Breast epithelium (tissue), 4 donors: ENCODE data around the gene SLC6A9. TPM values are rescaled to one million over a fixed set of nuclear protein-coding genes. Genes with fewer than 3 reads are reported as not detected.

Experiments
- DNase-seq, 2 donors: peaks; one replicate each; pipeline ENCODE4 v3.0.0-alpha.2; 2019; ENCODE audit warnings: low spot score in 2 of 2
- H3K27ac ChIP-seq, 2 donors: fragments of 200-600 bp; sonication (generic) in 1 of 2; one replicate each; pipeline ENCODE4 v1.5.1; 2016 to 2019; ENCODE audit warnings: mild to moderate bottlenecking in 1 of 2
- H3K27me3 ChIP-seq, 2 donors: fragments of 200-600 bp; sonication (generic) in 1 of 2; one replicate each; pipeline versions ENCODE4 v1.5.1 to v1.6.0; 2017 to 2019; ENCODE audit warnings: control low read depth in 1 of 2, mild to moderate bottlenecking in 1 of 2
- H3K36me3 ChIP-seq: fragments of 200-600 bp; one replicate; pipeline ENCODE4 v1.5.1; 2019
- H3K4me1 ChIP-seq, 2 donors: fragments of 200-600 bp; sonication (generic); one replicate each; pipeline ENCODE4 v1.5.1; 2016 to 2019; ENCODE audit warnings: control low read depth in 1 of 2
- H3K4me3 ChIP-seq, 3 donors: fragments of 200-600 bp; sonication (generic); 1 replicate in 2 of 3; 2 replicates in 1 of 3; pipeline ENCODE4 v1.5.1; 2016 to 2019; ENCODE audit warnings: mild to moderate bottlenecking in 3 of 3, moderate library complexity in 2 of 3
- H3K9me3 ChIP-seq, 2 donors: fragments of 200-600 bp; sonication (generic) in 1 of 2; one replicate each; pipeline ENCODE4 v1.5.1; 2016 to 2019; ENCODE audit warnings: control low read depth in 1 of 2
- POLR2A ChIP-seq: fragments of 450-650 bp; IDR thresholded peaks from one replicate; pipeline ENCODE4 v1.6.1; 2016; ENCODE audit warnings: antibody characterized with exemption, mild to moderate bottlenecking, moderate library complexity
- POLR2AphosphoS5 ChIP-seq, 3 donors: sonication (generic); formaldehyde crosslinking; IDR thresholded peaks; one replicate each; pipeline ENCODE4 v1.6.1; 2017; ENCODE audit warnings: antibody characterized with exemption in 3 of 3
- intact Hi-C: fragments of 100-400 bp; cut with DNase I; formaldehyde crosslinking; loops from one replicate; pipeline ENCODE4 v1.15.1; 2023; ENCODE audit warnings: low total_unique reads
- total RNA-seq, 3 donors: library from RNA; depleted of rRNA; stranded (reverse); fragments of >200 nt; gene quantifications; one replicate each; pipeline ENCODE4 v1.1.0, GENCODE V29; 2016
- TF ChIP-seq, protein P1 (sequence below), 3 donors: fragments of 450-650 bp; IDR thresholded peaks; one replicate each; pipeline ENCODE4 v1.5.1; 2016 to 2017; ENCODE audit warnings: antibody characterized with exemption in 3 of 3, mild to moderate bottlenecking in 3 of 3, moderate library complexity in 3 of 3

Gene SLC6A9
- total RNA-seq, 3 donors from 2014 or later: 0.32 to 5.1 (median 3.9) TPM

GRCh38 chr1:44059664-44060355 is 28.5 kb upstream of the SLC6A9 start:
- H3K9me3 ChIP-seq: no peaks in the 10 kb centered on the region
- no peaks in the 10 kb centered on the region for H3K4me1 ChIP-seq
- H3K27ac ChIP-seq: no peak overlapping the region
- H3K36me3 ChIP-seq: no peaks in the 10 kb centered on the region
- H3K4me3 ChIP-seq: no peak overlapping the region
- intact Hi-C loops: no loop called here
- no peaks in the 10 kb centered on the region for H3K27me3 ChIP-seq
- TF ChIP-seq POLR2A (no peak), POLR2AphosphoS5 (IDR thresholded peaks at IDR 0.05) (no peak)
- TF ChIP-seq, protein P1, sequence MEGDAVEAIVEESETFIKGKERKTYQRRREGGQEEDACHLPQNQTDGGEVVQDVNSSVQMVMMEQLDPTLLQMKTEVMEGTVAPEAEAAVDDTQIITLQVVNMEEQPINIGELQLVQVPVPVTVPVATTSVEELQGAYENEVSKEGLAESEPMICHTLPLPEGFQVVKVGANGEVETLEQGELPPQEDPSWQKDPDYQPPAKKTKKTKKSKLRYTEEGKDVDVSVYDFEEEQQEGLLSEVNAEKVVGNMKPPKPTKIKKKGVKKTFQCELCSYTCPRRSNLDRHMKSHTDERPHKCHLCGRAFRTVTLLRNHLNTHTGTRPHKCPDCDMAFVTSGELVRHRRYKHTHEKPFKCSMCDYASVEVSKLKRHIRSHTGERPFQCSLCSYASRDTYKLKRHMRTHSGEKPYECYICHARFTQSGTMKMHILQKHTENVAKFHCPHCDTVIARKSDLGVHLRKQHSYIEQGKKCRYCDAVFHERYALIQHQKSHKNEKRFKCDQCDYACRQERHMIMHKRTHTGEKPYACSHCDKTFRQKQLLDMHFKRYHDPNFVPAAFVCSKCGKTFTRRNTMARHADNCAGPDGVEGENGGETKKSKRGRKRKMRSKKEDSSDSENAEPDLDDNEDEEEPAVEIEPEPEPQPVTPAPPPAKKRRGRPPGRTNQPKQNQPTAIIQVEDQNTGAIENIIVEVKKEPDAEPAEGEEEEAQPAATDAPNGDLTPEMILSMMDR (IDR thresholded peaks at IDR 0.05): no peak
- no peak for DNase-seq

DNA sequence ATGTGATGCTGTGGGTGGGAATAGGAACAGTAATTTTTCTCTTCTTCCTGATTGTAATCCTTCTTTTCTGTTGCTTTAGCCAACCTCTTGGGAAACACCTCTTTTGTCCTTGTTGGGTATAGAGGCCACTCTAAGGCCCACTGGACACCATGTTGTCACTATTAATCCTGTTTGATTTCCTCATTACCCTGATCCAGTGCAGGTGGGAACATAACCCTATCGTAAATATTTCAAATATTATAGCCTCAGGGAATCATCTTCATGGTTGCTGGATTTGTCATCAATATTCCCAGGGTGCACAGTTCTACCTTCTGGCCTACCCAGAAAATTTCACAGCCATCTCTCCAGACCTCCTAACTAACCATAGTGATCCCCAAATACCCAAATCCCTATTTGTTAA is 27.9 kb upstream of the SLC6A9 start:
- intact Hi-C loops: no loop called here
- H3K27ac ChIP-seq: no peak overlapping the region

GRCh38 chr1:44057293-44057692 is 26.0 kb upstream of the SLC6A9 start:
- no peak for DNase-seq
- no peak overlapping the region for H3K4me3 ChIP-seq
- no peaks in the 10 kb centered on the region for H3K9me3 ChIP-seq
- H3K4me1 ChIP-seq: no peaks in the 10 kb centered on the region
- no peak for TF ChIP-seq POLR2A
- TF ChIP-seq, protein P1 (IDR thresholded peaks at IDR 0.05): no peak
- TF ChIP-seq POLR2AphosphoS5 (IDR thresholded peaks at IDR 0.05): no peak
- no peaks in the 10 kb centered on the region for H3K27me3 ChIP-seq
- H3K27ac ChIP-seq: no peak overlapping the region
- intact Hi-C loops: no loop called here
- H3K36me3 ChIP-seq: no peaks in the 10 kb centered on the region

More for the DNA sequence above, 27.9 kb upstream of the SLC6A9 start:
- no peaks in the 10 kb centered on the region for H3K9me3 ChIP-seq
- no peaks in the 10 kb centered on the region for H3K36me3 ChIP-seq
- H3K27me3 ChIP-seq: no peaks in the 10 kb centered on the region
- no peaks in the 10 kb centered on the region for H3K4me1 ChIP-seq
- H3K4me3 ChIP-seq: no peak overlapping the region
- DNase-seq: no peak
- TF ChIP-seq, protein P1 (IDR thresholded peaks at IDR 0.05): no peak
- TF ChIP-seq POLR2AphosphoS5 (IDR thresholded peaks at IDR 0.05) (no peak), POLR2A (no peak)

- intact Hi-C loops: no loop called here
- no peak overlapping the region for H3K27ac ChIP-seq
- DNase-seq: no peak
- no peaks in the 10 kb centered on the region for H3K4me1 ChIP-seq
- no peaks in the 10 kb centered on the region for H3K36me3 ChIP-seq
- H3K9me3 ChIP-seq: no peaks in the 10 kb centered on the region
- no peak overlapping the region for H3K4me3 ChIP-seq
- TF ChIP-seq POLR2A (no peak), POLR2AphosphoS5 (IDR thresholded peaks at IDR 0.05) (no peak)
- TF ChIP-seq, protein P1 (IDR thresholded peaks at IDR 0.05): no peak
- no peaks in the 10 kb centered on the region for H3K27me3 ChIP-seq
Measured at GRCh38 chr1:44053394-44053793, 22.1 kb upstream of the SLC6A9 start.

- Histone ChIP-seq H3K4me3 (no peak overlapping the region), H3K27me3 (no peaks in the 10 kb centered on the region), H3K27ac (no peak overlapping the region), H3K4me1 (no peaks in the 10 kb centered on the region), H3K9me3 (no peaks in the 10 kb centered on the region), H3K36me3 (no peaks in the 10 kb centered on the region)
- intact Hi-C loops: no loop called here
- TF ChIP-seq POLR2A (no peak), POLR2AphosphoS5 (IDR thresholded peaks at IDR 0.05) (no peak)
- TF ChIP-seq, protein P1 (IDR thresholded peaks at IDR 0.05): no peak
- no peak for DNase-seq
Measured at GRCh38 chr1:44050261-44050660, 19.0 kb upstream of the SLC6A9 start.
